NB4 (cell line): Measurements from ENCODE around the gene NOL3.
"Not testable (repeated sequence)": the region's sequence is repeated elsewhere in the genome, so short reads cannot be mapped to it uniquely, and the experiment has no call there.

Source experiments
- DNase-seq: peaks from one replicate; pipeline ENCODE4 v3.0.0; 2010; ENCODE audit warnings: low read depth
- H3K4me3 ChIP-seq: one replicate; pipeline ENCODE4 v1.5.1; 2011; ENCODE audit warnings: mild to moderate bottlenecking, low read depth, low read length, moderate library complexity
- MYC ChIP-seq: IDR thresholded peaks from 2 replicates; pipeline ENCODE4 v1.6.1; 2011; ENCODE audit warnings: low read depth, low read length
- POLR2A ChIP-seq: IDR thresholded peaks from 2 replicates; pipeline ENCODE4 v1.6.1; 2011; ENCODE audit warnings: mild to moderate bottlenecking; ENCODE audit not compliant: insufficient read length; ENCODE audit errors: extremely low read depth
- TF ChIP-seq, protein P1 (sequence below): IDR thresholded peaks from one replicate; pipeline ENCODE4 v1.5.1; 2012; ENCODE audit warnings: low read depth, low read length
- TF ChIP-seq, protein P2 (sequence below): IDR thresholded peaks from 2 replicates; pipeline ENCODE4 v1.6.1; 2011; ENCODE audit warnings: low read depth, low read length

The NOL3 gene

DNA sequence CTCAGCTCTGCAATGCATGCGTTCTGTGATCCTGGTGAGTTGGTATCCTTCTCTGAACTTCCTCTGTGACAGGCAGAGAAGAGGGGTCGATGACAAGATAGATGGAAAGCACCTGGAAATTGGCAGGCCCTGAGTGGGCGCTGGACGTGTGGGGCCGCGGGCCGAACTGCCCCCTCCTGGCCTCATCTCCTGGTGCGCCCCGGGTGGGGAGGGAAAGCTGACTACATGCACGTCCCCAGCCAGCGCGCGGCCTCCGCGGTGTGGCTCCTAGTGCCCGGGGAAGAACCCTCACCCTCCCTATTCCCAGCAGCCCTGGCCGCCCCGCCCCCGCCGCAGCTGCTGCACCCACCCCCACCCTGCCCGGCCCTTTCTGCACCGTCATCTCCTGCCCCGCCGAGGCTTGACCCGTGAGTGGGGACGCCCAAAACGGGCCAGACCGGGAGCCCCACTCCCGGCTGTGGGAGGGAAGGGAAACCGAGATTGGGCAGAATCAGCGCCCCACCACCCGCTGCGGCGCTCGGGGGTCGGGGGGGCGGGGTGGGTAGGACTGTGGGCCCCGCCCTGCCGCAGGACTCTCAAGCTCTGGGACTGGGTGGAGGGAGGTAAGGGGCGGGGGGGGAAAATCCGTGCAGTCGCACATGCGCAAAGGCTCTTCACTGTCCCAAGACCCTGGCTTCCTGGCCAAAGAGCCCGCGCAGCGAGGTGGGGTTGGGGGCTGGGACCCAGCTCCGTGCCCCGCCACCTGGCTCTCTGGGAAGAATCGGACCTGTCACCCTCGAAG is at the start of gene NOL3:
Gene NOL3 (plus strand): TSS at position 371 of the 781 bp plus-strand sequence.
- TF ChIP-seq POLR2A: peak; percentile 22
- TF ChIP-seq, protein P1, sequence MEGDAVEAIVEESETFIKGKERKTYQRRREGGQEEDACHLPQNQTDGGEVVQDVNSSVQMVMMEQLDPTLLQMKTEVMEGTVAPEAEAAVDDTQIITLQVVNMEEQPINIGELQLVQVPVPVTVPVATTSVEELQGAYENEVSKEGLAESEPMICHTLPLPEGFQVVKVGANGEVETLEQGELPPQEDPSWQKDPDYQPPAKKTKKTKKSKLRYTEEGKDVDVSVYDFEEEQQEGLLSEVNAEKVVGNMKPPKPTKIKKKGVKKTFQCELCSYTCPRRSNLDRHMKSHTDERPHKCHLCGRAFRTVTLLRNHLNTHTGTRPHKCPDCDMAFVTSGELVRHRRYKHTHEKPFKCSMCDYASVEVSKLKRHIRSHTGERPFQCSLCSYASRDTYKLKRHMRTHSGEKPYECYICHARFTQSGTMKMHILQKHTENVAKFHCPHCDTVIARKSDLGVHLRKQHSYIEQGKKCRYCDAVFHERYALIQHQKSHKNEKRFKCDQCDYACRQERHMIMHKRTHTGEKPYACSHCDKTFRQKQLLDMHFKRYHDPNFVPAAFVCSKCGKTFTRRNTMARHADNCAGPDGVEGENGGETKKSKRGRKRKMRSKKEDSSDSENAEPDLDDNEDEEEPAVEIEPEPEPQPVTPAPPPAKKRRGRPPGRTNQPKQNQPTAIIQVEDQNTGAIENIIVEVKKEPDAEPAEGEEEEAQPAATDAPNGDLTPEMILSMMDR: no peak
- no peak for TF ChIP-seq MYC
- TF ChIP-seq, protein P2, sequence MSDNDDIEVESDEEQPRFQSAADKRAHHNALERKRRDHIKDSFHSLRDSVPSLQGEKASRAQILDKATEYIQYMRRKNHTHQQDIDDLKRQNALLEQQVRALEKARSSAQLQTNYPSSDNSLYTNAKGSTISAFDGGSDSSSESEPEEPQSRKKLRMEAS: no peak
- peak within 1 kb of the TSS; percentile 28 for H3K4me3 ChIP-seq
- DNase-seq: peak; percentile 71

DNA sequence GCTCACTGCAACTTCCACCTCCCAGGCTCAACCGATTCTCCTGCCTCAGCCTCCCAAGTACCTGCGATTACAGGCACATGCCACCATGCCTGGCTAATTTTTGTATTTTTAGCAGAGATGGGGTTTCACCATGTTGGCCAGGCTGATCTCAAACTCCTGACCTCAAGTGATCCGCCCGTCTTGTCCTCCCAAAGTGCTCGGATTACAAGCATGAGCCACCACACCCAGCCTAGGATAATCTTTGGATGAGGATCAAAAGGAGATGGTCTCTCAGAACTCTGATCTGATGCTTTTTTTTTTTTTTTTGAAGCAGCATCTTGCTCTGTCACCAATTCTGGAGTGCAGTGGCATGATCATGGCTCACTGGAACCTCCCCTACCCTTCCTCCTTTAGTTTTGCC is 47.5 kb upstream of the NOL3 start:
- not testable (repeated sequence) for H3K4me3 ChIP-seq, DNase-seq

DNA sequence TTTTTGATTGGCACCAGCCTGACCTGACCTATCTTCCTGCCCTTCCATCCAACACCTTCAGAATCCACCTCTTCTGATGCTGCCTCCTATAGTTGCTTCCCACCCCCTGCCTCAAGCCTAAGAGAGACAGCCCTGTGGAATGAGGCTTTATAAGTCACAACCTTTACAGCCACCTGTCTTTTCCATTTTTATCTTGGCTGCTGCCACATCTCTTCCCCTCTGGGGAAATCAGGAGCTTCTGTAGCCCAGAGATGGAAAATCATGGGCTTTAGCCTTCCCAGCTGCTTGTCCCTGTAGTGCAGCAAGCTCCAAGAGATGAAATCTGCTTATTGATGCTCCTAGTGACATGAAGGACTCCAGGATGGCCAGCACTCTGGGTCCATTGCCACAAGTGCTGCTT is 41.9 kb upstream of the NOL3 start:
- no peak overlapping the region for H3K4me3 ChIP-seq
- no peak for TF ChIP-seq MYC
- TF ChIP-seq, protein P2: no peak
- no peak for TF ChIP-seq POLR2A
- TF ChIP-seq, protein P1: no peak
- DNase-seq: no peak

DNA sequence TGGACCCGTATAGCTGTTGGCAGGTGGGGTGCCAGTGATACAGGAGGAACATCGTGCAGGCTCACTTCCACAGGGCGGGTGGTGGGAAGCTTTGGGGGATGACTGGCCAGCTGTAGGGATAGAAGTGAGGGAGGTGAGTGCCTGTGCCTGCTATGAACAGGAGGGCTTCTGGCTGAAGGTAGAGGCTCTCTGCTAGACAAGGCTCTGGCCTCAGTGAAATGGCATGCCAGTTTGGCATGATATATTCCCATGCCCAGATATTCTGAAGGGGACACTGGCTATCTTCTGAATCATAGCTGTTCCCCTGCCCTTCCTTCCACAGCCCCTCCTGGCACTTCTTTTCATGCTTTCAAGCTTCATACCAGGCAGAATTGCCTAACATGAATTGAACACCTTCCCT is 41.5 kb upstream of the NOL3 start:
- no peak overlapping the region for H3K4me3 ChIP-seq
- TF ChIP-seq, protein P2: no peak
- TF ChIP-seq, protein P1: no peak
- TF ChIP-seq MYC (no peak), POLR2A (no peak)
- no peak for DNase-seq

DNA sequence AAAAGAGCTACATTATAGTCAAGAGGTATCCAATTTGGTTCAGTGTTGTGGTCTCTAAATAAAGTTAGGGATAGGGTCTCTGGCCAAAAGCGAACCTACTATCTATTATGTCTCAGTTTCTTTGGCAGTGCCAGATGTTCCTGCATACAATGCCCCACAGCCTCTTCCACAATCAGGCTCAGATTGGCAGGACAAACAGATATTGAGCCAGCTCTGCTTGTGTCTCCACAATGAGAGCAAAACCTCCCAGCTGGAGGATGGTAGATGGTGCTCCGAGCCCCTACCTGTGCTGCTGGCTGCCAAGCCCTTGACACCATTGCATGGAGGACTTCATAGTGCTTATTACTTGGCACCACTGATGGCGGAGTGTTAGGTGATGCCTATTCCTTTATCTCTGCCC is 40.9 kb upstream of the NOL3 start:
- TF ChIP-seq POLR2A (no peak), MYC (no peak)
- TF ChIP-seq, protein P1: no peak
- TF ChIP-seq, protein P2: no peak
- no peak for DNase-seq
- H3K4me3 ChIP-seq: no peak overlapping the region

DNA sequence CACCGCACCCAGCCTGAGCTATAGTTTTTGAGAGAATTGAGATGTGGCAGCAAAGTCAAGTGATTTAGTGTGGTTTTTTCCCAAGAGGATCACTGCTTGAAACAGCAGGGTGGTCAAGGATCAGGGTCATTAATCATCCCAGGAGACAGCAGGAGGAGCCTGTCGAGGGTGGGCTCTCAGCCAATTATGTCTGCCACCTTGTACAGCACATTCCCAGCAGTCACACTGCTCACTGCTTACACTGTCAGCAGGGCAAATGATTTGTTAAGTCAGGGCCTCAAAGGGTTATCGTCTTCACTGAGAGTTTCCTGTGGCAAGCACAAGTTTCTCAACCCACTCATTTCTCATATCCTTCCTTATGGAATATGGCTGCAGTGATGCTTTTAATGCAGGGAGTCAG is 32.7 kb upstream of the NOL3 start:
- TF ChIP-seq, protein P2: no peak
- no peak for TF ChIP-seq MYC
- no peak for TF ChIP-seq POLR2A
- TF ChIP-seq, protein P1: no peak
- DNase-seq: no peak
- no peak overlapping the region for H3K4me3 ChIP-seq
